Right ventricle myocardium superior (tissue), 1 donor: ENCODE measurements around the gene KCNJ10. TPM values are rescaled to one million over a fixed set of nuclear protein-coding genes. Genes with fewer than 3 reads are reported as not detected.

Experiments used
- ATAC-seq: fragments of 200-7000 bp; cut with Tn5 transposase; one replicate; pipeline ENCODE4 v1.9.1; 2020; ENCODE audit warnings: mild to moderate bottlenecking; ENCODE audit not compliant: poor library complexity
- DNase-seq: peaks from one replicate; pipeline ENCODE4 v3.0.0-alpha.2; 2020
- intact Hi-C: fragments of 100-400 bp; cut with DNase I; formaldehyde crosslinking; loops from one replicate; pipeline ENCODE4 v1.11.2; 2022
- total RNA-seq: library from RNA; stranded (reverse); fragmentation: NEBNext Ultra II Directional; extraction: Animal tissue kit (Norgen Biotek cat#: 25700); gene quantifications from one replicate; pipeline ENCODE4 v1.2.1, GENCODE V29; 2021
- donor health status: DM: no; HTN: yes; CAD: no; lungs with severe emphysema.

KCNJ10 gene
- total RNA-seq, 1 donor from 2014 or later, result 0.16 TPM

- intact Hi-C loops, result loop anchor here (5.0 kb wide), 1 partner anchor 36 kb away; the partner anchor contains the start of gene KCNJ9
- DNase-seq (peak; percentile 68), ATAC-seq (peak; percentile 91)
Measured at GRCh38 chr1:160046494-160047110, 23.4 kb downstream of the KCNJ10 start.

DNA sequence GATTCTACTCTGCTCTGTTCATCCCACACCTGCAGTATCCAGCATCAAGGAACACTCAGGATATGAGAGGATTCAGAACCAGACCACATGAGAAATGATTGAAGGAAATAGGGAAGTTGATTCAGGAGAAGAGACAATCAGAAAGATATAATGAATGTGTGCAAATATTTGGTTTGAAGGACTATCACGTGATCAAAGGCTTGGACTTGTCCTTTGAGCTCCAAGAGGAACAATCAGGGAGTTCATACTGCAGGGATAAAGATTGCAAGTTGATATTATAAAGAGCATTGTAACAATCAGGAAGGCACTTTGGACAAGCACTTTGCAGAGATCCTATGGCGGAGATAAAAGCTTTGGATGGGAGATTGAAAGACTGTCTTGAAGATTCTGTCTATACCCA lies 24.3 kb downstream of the KCNJ10 start:
- ATAC-seq, result no peak
- intact Hi-C loops, result loop anchor here (5.0 kb wide), 1 partner anchor 37 kb away; the partner anchor contains the start of gene KCNJ9

GRCh38 chr1:160043543-160043942 lies 26.4 kb downstream of the KCNJ10 start:
- DNase-seq (no peak), ATAC-seq (no peak)
- intact Hi-C loops, result no loop called here

More for the DNA sequence above, 24.3 kb downstream of the KCNJ10 start:
- DNase-seq, result no peak

GRCh38 chr1:160040476-160040875 lies 29.5 kb downstream of the KCNJ10 start:
- intact Hi-C loops, result no loop called here
- DNase-seq (no peak), ATAC-seq (no peak)

- no peak for DNase-seq
- intact Hi-C loops, result no loop called here
- ATAC-seq, result peak; percentile 63
Measured at GRCh38 chr1:160032165-160032820, 37.7 kb downstream of the KCNJ10 start.

GRCh38 chr1:160031365-160032164 lies 38.4 kb downstream of the KCNJ10 start, which contains the start of gene PIGM:
TSS of gene PIGM (minus strand) at chr1:160031990. CDS start at chr1:160031739, 251 bp downstream.
- ATAC-seq (peak; percentile 98), DNase-seq (peak; percentile 96)
- intact Hi-C loops, result no loop called here

DNA sequence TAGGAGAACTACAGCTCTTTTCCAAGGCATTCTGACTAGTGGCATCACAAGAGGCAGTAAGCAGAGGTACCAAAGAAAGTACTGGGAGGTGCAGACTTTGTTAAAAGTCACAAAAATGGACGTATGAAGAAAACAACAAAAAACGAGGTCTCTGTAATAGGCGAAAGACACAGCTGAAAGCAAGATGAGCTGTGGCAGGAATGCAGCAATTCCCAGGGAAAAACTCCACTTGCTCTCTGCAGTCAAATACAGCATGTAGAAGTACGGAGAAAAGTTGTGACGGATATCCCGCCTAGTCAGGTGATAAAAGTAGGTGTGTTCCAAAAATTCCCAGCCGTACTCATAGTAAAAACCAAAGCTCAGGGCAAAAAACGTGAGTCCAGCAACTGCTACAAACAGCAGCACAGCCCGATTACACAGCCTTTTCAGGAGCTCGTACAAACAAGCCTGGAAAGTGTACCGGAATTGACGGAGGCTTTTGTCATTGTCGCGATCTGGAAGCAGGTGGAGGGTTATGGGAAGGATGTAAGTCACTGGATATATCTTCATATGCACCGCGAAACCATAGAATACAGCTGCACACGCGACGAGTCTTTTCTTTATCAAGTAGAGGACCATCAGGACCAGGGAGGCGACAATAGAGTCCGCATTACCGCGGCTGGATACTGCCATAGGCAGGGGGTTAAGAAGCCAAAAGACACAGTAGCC lies 39.1 kb downstream of the KCNJ10 start:
- ATAC-seq, result peak; percentile 34
- no peak for DNase-seq
- intact Hi-C loops, result no loop called here

GRCh38 chr1:160028426-160028825 lies 41.5 kb downstream of the KCNJ10 start:
- DNase-seq (no peak), ATAC-seq (no peak)
- intact Hi-C loops, result no loop called here

DNA sequence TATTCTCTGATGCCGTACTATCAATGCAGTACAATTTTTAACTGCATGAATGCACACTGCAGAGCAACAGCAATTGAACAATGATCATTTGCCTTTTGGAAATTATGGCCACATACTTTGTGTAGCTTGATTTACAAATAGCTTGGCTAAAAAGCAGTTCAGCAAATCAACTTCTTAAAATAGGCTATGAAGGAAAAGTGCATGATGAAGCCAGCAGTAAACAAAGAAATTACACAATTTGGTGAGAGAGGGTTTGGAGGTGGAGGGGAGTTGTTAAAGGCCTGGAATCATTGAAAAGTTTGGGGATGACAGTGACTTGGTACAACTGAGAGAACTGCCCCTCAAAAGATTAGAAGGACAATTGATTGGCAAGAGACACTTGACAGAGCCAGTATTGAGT lies 44.6 kb downstream of the KCNJ10 start:
- intact Hi-C loops, result no loop called here
- no peak for ATAC-seq
- no peak for DNase-seq

DNA sequence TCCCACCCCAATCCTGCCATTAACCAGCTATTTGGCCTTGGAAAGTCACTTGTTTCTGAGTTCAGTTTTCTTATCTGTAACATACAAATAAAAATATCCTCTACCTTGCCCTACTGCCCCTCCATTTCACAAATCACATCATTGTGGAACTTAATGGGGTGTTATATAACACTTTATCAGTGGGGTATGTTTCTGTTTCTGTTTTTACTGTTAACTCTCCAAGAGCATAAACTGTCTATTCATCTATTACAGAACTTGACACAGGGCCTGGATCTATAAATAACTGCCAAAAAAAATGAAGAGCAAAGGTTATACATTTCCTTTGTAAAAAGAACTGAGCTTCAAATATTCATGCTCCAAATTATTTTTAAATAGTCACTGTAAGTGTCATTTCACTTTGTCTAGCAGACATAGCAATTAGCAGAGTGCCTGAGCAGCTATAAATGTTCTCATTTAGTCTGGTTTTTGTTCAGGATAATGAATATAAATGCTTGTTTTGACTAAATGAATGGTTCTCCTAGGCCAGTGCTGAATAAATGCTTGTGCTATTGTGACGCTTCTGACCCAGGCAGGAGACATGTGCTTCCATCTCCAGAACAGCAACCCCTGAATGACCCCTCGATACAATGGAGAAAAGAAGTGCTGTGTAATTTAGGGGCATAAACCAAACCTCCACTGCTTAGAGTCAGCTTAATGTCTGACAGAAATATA lies 45.6 kb downstream of the KCNJ10 start:
- intact Hi-C loops, result no loop called here
- ATAC-seq (peak; percentile 54), DNase-seq (no peak)

DNA sequence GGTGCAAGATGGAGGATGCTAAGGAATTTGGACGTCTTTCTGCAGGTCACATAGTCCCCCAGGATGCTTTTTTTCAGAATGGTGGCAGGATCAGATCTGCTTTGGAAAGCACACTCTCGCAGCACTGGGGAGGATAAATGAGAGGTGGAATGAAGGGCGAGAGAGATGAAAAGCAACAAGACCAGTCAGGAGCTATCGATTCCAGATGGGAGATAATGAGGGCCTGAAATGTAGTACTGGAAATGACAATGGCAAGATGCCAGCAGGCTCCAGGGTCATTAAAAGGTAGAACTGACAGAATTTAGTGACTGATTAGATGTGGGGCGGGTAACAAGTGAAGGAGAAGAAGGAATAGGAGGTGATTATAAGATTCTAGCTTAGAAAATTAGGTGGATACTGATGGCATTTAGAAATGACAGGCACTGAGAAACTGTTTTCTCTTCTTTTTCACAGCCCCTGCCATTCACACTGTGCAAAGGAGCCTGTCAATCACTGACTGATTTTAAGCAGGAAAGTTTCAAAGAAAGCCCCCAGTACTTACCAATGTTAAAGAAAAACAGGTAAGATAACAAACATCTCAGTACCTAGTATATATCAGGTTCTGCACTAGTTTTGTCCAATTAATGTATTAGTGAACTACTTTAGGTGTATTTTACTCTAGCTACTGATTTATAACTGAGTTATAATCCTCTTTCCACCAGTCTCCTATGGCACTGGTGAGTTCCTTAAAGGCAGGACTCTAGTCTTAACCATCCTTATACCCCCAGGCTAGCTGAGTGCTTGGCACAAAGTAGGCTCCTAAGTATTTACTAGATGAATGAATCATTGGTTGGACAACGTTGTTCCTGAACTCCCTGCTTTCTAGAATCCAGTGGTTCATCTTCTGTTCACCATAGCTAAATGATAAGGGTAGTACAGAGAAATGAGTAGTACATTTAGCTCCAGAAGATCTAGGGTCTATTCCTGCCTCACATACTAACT lies 47.3 kb downstream of the KCNJ10 start:
- intact Hi-C loops, result no loop called here
- no peak for ATAC-seq

GRCh38 chr1:160021376-160022074 lies 48.4 kb downstream of the KCNJ10 start:
- ATAC-seq, result no peak
- no peak for DNase-seq
- intact Hi-C loops, result no loop called here

More for the DNA sequence above, 47.3 kb downstream of the KCNJ10 start:
- no peak for DNase-seq

- ATAC-seq (no peak), DNase-seq (no peak)
- intact Hi-C loops, result no loop called here
Measured at GRCh38 chr1:160020196-160020595, 49.8 kb downstream of the KCNJ10 start.

DNA sequence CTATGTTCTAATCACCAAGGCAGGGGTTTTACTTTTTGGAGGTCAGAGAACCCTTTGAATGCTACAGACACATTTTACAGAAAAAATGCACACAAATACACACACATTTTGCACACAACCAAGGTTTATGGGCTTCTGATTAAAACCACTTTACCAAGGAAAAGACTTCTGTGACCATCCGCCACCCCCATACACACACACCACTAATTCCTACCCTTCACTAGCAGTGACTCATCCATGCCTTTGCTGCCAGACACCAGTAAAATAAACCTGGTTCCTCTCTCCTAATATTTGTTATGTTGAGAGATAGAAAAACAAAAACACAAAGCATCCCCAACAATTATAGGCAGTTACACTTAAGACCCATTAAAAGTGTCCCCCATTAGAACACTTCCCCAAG lies 51.1 kb downstream of the KCNJ10 start:
- ATAC-seq, result no peak
- intact Hi-C loops, result no loop called here
- no peak for DNase-seq

DNA sequence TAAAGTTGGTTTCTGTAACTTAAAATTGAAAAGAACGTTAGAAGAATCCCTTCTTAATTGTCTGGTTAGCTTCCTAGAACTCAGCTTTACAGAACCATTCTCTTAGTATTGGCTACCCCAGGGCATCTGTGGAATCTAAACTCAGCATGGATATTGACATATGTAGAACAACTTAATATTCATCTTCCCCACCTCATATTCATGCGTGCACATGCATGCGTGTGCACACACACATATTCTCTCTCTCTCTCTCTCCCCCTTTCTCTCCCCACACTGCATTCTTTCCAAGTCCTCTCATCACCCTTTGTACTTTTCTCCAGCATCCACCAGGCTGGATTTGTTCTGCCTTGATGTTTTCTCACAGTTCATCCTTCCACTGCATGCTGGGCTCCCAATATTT lies 51.6 kb downstream of the KCNJ10 start:
- no peak for ATAC-seq
- no peak for DNase-seq
- intact Hi-C loops, result no loop called here

GRCh38 chr1:160017592-160017991 lies 52.4 kb downstream of the KCNJ10 start:
- ATAC-seq, result no peak
- no peak for DNase-seq
- intact Hi-C loops, result no loop called here

DNA sequence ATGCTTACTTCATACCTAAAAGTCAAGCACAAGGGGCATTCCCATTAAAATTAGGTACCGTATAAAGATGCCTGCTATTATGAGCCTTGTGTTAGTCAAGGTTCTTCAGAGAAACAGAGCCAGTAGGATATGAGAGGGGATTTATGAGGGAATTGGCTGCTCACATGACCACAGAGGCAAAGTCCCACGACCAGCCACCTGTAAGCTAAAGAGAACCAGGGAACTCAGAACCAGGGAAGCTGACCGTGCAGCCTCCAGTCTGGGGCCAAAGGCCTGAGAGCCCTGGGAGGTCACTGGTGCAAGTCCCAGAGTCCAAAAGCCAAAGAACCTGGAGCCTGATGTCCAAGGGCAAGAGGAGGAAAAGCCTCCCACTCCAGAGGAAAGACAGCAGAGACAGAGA lies 58.2 kb downstream of the KCNJ10 start:
- ATAC-seq (no peak), DNase-seq (no peak)
- intact Hi-C loops, result no loop called here
